ENCODE data around the gene ARHGAP15.

DNA sequence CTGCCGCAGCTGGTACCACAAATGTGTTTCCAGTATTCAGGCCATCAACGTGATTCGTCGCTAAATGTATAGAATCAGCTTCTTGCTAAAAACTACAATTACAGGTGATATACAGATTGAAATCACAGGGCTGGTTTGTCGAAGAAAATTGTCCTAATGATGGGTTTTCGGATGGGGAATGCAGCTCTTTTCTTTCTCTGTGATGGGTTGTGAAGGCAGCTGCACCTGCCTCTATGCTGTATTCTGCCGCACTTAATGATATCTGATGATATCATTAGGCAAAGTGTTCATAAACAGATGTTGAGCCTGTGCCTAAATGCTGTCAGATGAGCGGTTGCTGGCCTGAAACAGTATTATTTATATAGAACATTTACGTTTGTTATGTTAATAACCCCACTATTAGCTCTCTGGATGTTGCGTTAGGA, 218.1 kb downstream of the ARHGAP15 start:
- TF ChIP-seq EZH2 (IDR thresholded peaks at IDR 0.05; ENCODE audit: low read depth, unreplicated experiment), result no peak
- no peak for TF ChIP-seq POLR2AphosphoS5 (IDR thresholded peaks at IDR 0.05; ENCODE audit: low read depth)
- TF ChIP-seq, protein P1, sequence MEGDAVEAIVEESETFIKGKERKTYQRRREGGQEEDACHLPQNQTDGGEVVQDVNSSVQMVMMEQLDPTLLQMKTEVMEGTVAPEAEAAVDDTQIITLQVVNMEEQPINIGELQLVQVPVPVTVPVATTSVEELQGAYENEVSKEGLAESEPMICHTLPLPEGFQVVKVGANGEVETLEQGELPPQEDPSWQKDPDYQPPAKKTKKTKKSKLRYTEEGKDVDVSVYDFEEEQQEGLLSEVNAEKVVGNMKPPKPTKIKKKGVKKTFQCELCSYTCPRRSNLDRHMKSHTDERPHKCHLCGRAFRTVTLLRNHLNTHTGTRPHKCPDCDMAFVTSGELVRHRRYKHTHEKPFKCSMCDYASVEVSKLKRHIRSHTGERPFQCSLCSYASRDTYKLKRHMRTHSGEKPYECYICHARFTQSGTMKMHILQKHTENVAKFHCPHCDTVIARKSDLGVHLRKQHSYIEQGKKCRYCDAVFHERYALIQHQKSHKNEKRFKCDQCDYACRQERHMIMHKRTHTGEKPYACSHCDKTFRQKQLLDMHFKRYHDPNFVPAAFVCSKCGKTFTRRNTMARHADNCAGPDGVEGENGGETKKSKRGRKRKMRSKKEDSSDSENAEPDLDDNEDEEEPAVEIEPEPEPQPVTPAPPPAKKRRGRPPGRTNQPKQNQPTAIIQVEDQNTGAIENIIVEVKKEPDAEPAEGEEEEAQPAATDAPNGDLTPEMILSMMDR (conservative IDR thresholded peaks at IDR 0.05; ENCODE audit: low read depth in 2 of 2), result no peak
- TF ChIP-seq EZH2phosphoT487 (IDR thresholded peaks at IDR 0.05; ENCODE audit: unreplicated experiment), result no peak
- TF ChIP-seq, protein P2, sequence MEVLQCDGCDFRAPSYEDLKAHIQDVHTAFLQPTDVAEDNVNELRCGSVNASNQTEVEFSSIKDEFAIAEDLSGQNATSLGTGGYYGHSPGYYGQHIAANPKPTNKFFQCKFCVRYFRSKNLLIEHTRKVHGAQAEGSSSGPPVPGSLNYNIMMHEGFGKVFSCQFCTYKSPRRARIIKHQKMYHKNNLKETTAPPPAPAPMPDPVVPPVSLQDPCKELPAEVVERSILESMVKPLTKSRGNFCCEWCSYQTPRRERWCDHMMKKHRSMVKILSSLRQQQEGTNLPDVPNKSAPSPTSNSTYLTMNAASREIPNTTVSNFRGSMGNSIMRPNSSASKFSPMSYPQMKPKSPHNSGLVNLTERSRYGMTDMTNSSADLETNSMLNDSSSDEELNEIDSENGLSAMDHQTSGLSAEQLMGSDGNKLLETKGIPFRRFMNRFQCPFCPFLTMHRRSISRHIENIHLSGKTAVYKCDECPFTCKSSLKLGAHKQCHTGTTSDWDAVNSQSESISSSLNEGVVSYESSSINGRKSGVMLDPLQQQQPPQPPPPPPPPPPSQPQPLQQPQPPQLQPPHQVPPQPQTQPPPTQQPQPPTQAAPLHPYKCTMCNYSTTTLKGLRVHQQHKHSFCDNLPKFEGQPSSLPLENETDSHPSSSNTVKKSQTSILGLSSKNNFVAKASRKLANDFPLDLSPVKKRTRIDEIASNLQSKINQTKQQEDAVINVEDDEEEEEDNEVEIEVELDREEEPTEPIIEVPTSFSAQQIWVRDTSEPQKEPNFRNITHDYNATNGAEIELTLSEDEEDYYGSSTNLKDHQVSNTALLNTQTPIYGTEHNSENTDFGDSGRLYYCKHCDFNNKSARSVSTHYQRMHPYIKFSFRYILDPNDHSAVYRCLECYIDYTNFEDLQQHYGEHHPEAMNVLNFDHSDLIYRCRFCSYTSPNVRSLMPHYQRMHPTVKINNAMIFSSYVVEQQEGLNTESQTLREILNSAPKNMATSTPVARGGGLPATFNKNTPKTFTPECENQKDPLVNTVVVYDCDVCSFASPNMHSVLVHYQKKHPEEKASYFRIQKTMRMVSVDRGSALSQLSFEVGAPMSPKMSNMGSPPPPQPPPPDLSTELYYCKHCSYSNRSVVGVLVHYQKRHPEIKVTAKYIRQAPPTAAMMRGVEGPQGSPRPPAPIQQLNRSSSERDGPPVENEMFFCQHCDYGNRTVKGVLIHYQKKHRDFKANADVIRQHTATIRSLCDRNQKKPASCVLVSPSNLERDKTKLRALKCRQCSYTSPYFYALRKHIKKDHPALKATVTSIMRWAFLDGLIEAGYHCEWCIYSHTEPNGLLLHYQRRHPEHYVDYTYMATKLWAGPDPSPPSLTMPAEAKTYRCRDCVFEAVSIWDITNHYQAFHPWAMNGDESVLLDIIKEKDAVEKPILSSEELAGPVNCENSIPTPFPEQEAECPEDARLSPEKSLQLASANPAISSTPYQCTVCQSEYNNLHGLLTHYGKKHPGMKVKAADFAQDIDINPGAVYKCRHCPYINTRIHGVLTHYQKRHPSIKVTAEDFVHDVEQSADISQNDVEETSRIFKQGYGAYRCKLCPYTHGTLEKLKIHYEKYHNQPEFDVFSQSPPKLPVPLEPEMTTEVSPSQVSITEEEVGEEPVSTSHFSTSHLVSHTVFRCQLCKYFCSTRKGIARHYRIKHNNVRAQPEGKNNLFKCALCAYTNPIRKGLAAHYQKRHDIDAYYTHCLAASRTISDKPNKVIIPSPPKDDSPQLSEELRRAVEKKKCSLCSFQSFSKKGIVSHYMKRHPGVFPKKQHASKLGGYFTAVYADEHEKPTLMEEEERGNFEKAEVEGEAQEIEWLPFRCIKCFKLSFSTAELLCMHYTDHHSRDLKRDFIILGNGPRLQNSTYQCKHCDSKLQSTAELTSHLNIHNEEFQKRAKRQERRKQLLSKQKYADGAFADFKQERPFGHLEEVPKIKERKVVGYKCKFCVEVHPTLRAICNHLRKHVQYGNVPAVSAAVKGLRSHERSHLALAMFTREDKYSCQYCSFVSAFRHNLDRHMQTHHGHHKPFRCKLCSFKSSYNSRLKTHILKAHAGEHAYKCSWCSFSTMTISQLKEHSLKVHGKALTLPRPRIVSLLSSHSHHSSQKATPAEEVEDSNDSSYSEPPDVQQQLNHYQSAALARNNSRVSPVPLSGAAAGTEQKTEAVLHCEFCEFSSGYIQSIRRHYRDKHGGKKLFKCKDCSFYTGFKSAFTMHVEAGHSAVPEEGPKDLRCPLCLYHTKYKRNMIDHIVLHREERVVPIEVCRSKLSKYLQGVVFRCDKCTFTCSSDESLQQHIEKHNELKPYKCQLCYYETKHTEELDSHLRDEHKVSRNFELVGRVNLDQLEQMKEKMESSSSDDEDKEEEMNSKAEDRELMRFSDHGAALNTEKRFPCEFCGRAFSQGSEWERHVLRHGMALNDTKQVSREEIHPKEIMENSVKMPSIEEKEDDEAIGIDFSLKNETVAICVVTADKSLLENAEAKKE (CRISPR knock-in tag; IDR thresholded peaks at IDR 0.05), result no peak
- TF ChIP-seq, protein P3, sequence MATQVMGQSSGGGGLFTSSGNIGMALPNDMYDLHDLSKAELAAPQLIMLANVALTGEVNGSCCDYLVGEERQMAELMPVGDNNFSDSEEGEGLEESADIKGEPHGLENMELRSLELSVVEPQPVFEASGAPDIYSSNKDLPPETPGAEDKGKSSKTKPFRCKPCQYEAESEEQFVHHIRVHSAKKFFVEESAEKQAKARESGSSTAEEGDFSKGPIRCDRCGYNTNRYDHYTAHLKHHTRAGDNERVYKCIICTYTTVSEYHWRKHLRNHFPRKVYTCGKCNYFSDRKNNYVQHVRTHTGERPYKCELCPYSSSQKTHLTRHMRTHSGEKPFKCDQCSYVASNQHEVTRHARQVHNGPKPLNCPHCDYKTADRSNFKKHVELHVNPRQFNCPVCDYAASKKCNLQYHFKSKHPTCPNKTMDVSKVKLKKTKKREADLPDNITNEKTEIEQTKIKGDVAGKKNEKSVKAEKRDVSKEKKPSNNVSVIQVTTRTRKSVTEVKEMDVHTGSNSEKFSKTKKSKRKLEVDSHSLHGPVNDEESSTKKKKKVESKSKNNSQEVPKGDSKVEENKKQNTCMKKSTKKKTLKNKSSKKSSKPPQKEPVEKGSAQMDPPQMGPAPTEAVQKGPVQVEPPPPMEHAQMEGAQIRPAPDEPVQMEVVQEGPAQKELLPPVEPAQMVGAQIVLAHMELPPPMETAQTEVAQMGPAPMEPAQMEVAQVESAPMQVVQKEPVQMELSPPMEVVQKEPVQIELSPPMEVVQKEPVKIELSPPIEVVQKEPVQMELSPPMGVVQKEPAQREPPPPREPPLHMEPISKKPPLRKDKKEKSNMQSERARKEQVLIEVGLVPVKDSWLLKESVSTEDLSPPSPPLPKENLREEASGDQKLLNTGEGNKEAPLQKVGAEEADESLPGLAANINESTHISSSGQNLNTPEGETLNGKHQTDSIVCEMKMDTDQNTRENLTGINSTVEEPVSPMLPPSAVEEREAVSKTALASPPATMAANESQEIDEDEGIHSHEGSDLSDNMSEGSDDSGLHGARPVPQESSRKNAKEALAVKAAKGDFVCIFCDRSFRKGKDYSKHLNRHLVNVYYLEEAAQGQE (IDR thresholded peaks at IDR 0.05; ENCODE audit: unreplicated experiment), result no peak
- TF ChIP-seq, protein P4, sequence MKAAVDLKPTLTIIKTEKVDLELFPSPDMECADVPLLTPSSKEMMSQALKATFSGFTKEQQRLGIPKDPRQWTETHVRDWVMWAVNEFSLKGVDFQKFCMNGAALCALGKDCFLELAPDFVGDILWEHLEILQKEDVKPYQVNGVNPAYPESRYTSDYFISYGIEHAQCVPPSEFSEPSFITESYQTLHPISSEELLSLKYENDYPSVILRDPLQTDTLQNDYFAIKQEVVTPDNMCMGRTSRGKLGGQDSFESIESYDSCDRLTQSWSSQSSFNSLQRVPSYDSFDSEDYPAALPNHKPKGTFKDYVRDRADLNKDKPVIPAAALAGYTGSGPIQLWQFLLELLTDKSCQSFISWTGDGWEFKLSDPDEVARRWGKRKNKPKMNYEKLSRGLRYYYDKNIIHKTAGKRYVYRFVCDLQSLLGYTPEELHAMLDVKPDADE (IDR thresholded peaks at IDR 0.05), result no peak
- no peak for TF ChIP-seq CREB1 (CRISPR knock-in tag; IDR thresholded peaks at IDR 0.05; ENCODE audit: low read depth)
- no peak for TF ChIP-seq STAT1 (IDR thresholded peaks at IDR 0.05; ENCODE audit: unreplicated experiment)

Data from GM23338 (cell line).